ENCODE measurements around the gene KIAA1549.

KIAA1549 gene

DNA sequence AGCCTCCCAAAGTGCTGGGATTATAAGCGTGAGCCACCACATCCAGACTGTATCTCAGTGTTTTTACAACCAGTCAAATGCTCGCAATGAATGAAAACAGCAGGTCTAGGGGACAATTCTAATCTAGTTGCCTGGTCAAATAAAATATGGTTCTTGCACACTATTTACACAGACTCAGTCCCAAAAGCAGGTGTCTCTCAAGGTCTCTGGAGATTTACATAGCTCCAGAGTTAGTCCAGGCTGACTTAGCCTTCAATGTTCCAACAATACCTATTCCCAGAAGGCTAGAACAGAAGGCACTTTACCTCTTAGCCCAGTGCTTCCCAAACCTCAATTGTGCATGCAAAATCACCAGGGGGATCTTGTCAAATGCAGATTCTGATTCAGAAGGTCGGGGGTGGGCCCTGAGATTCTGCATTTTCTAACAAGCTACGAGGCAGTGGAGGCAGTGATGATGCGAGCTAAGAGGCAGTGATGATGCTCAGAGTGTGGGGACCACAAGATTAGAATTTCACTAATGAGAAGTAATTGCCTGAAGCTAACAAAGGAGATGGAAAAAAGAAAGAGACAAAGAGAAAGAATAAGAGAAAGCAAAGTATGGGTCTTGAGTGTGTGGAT, 6.4 kb downstream of the KIAA1549 start:
- DNase-seq, result no peak

DNA sequence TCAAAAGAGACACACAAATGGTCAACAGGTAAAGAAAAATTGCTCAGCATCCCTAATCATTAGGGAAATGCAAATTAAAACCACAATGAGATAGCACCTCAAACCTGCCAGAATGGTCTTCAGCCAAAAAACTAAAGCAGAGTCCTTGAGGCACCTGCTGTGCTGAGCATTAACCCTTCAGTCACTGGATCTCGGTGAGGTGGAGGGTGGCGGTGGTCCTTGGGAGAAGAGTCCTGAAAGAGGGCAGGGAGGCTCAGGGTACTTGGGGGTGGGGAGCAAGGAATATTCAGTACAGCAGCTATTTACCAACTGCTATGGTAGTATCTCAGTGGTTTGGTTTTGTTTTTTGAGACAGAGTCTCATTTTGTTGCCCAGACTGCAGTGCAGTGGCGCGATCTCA, 7.1 kb downstream of the KIAA1549 start:
- no peak for DNase-seq

DNA sequence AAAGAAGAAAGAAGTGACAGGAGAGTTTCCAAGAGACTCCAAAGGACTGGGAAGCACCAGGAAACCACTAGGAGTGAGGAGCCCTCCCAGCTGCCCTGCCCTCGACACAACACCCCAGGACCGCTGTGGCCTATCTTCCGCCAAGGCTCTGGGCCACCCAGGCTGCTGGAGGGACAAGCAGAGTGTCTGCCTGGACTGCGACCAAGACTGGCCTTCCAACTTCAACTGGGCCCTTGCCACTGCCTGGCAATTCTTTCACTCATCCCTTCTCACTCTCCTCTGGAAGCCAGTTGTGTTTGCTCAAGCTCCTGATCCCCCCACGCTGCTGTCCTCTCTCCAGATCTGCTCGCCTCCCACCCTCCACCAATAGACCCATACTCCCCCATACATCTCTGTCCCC, 10.2 kb downstream of the KIAA1549 start:
- no peak for DNase-seq

DNA sequence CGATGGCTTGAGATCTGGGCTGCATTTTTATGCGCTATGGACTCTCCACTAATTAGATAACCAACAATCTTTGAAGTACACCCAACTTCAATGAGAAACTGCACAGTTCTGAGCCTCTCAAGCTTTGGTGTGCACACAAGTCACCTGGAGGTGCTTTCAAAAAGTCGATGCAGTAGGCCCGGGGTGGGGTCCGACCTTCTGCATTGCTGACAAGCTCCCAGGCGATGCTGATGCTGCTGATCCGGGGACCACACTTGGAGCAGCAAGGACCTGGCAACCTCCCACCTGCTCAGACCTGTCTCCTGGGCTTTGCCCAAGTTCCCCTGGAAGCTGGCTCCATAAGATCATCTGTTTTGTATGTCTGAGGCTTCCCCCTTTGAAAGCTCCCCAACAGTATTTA, 10.7 kb downstream of the KIAA1549 start:
- DNase-seq, result no peak

DNA sequence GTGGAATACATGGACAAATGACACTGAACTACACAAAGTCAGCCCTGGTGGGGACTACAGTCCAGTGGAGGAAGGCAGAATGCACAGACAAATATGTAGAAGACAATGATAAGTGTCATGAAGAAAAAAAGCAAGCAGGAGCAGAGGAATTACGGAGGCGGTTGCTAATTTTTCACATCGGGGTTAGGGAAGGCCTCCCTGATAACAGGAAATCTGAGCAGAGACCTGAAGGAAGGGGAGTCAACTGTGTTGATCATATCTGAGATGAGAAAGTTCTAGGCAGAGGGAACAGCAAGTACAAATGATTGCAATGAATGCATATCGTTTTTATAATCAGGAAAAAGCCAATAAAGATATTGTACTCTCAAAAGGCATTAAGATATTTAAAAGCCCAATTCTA, 14.0 kb downstream of the KIAA1549 start:
- DNase-seq, result no peak

DNA sequence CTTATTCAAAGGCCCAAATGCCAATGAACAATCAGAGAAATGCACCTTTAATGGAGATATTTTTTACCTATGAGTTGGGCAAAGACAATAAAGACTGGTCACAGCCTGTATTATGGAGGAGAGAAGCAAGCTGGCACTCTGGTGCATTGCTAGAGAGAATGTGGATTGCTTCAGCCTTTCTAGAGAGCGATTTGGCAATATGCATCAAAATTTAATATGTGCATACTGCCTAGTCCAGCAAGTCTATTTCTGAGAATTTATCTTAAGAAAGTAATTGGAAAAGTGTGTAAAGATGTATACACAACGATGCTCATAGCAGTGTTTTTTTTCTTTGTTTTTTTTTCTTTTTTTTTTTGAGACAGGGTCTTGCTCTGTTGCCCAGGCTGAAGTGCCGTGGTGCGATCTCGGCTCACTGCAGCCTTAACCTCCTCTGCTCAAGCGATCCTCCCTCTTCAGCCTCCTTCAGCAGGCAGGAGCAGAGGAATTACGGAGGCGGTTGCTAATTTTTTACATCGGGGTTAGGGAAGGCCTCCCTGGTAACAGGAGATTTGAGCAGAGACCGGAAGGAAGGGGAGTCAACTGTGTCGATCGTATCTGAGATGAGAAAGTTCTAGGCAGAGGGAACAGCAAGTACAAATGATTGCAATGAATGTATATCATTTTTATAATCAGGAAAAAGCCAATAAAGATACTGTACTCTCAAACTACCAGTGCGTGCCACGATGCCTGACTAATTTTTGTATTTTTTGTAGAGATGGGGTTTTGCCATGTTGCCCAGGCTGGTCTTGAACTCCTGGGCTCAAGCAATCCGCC, 16.4 kb downstream of the KIAA1549 start:
- no peak for DNase-seq

DNA sequence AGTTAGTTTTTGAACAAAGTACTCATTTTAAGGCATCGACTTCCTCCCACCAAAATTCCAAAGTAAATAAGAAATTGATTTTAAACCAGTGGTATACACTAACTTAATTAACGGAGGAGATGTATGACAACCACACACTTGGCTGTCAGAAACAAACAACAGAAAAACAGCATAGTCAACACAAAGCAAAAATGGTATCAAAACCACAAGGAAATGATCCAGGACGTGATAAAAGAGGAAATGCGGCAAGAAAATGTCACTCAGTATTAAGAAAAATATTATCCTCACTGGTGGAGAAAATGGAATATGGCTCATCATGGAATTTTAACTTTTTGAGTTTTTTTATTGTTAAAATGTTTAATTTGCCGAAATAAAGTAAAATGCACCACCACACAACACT, 17.5 kb downstream of the KIAA1549 start:
- DNase-seq, result no peak

DNA sequence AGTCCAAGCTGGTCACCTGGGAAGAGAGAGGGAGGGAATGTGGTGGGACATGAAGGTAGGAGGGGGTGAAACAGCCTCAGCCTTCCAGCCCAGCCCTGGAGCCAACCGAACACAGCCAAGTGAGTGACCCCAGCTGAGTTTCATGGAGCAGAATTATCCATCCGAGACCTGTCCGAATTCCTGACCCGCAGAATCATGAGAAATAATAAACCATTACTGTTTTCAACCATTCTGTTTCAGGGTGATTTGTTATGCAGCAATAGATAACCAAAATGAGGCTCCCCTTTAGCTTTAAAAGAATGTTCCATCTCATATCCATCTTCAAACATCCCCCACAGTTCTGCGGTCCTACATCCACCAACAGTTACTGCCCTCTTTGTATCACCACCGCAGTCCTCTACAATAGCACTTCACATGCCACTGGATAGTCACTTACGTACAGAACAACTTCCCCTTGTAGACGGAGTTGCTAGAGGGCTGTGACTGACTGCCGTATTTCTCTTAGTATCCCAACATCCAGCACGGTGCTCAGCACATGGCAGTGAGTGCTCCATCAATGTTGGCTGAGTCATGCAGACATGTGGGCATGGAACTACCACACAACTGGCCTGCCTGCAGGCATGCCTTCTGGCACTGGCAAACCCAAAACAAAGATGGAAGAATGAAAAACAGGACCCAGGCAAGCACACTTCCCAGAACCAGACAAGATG, 18.5 kb downstream of the KIAA1549 start:
- no peak for DNase-seq

DNA sequence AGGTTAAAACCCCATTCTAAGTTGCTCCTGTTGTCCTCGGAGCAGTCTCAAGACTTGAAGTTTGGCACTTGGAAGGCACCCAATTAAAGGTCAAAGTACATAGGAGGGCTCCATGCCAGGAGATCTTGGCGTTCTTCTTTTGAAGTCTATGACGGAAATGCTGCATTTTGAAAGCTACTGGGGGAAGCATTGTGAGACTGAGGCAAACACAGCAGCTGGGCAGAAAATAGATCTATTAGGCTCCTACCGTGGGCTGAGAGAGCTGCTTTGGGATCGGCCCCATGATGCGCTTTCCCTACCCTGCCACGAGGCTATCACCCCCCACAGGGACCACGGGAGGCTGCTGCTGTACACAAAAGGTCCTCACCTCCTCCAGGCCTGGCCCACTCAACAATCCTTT, 20.0 kb downstream of the KIAA1549 start:
- DNase-seq, result no peak

DNA sequence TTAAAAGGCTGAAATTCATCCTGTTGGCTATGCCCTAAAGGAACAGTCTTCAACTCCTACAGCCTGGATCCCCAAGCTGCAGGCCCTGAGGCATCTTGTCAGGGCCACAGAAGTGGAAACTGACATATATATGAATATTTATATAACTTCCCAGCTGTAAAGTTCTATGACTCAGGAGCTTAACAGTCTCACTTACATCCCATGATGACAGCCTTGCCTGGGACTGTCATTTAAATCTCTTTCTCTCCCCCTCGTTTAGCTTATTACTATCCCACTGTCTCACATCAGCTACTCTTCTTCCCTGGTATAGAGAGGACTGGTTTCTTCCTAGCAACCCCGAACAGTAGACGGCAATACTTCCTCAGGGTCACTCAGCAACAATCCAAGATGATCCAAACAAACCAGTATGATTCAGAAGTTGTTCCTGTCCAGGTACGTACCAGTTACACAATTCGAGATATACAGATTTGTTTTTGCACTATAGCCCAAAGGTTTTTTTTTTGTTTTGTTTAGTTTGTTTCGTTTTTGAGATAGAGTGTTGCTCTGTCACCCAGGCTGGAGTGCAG, 22.7 kb downstream of the KIAA1549 start:
- no peak for DNase-seq

DNA sequence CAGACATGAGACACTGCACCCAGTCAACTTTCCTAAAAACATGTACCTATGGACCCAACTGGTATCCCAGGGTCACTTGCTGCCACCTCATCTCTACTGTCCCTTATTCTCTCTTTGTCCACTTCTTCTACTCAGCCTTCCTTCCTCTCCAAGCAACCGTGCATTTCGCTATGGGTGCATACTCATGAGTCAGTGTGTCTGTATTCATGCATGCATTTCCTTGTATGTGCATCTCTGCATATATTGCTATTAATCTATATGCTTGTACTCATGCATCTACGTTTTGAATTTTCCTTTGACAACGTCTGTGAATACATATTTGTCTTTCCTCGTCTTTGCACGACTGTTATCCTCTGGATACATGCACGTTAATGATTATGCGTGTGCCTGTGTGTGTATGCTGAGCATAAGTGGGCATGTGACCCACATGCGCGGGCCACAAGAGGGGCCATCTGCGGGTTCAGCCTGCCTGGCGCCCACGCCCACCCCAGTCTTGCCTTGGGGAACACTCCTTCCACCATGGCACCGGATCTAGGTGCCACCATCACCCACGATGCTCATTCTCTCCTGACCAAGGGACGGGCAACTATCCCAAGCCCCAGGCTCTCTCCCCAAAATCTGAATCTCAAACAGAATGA, 23.3 kb downstream of the KIAA1549 start:
- DNase-seq, result no peak

DNA sequence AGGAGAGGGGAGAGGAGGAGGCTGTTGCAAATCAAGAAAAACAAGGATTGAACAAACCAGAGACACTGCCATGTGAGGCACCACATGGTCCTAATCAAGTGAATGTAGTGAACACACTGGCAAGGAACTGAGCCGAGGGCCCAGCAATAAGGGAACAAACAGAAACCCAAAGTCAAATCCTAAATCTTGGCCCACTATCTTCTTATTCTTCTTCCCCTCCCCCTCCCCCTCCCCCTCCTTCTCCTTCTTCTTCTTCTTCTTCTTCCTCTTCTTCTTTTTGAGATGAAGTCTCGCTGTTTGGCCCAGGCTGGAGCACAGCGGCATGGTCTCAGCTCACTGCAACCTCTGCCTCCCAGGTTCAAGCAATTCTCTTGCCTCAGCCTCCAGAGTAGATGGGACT, 24.0 kb downstream of the KIAA1549 start:
- no peak for DNase-seq

DNA sequence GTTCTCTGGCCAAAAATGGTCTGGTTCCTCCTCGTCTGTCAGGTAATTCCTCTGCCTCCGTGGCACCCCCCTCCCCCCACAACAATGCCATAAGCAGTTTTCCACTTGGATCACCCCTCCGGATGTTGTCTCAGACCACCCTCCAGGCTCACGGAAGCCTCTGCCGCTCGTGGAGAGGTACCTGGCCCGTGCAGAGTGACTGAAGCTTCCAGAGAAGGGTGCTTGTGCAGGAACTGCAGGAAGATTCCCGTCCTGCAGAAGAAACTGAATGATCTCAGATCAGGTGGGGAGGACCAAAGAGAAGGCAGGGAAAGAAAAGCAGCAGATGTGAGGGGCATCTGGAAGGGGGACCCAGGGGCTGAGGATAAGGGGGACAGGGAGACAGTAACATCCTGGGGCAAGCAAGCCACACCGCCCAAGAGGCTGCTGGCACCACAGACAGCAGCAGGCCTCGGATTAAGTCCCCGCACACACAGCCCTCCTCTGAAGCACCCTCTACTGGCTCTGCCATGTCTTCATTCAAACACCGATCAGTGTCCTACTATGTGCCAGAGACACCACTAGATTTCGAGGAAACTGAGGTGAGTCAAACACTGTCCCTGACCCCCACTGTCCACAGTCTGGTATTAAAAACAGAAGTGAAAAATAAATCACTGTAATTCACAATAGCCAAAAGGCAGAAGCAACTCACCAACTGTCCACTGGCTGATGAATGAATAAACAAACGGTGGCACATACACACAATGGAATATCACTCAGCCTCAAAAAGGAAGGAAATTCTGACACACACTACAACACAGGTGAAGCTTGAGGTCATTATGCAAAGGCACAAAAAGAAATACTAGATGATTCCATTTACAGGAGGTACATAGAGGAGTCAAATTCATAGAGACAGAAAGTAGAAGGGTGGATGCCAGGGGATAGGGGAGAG, 26.4 kb downstream of the KIAA1549 start:
- no peak for DNase-seq

DNA sequence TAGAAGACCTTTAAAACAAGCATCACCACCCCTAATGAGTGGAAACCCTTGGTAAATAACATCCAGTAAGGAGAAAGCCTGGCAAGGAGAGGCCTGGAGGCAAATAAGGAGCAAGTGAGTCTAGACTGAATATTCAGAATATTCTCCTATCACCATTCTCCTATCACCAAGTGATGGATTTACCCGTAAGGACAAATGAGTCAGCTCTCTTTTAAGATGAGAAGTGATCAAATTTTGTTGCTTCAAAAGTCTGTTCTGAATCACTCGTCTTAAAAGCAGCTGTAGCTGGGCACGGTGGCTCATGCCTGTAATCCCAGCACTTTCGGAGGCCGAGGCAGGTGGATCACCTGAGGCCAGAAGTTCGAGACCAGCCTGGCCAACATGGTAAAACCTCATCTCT, 28.4 kb downstream of the KIAA1549 start:
- DNase-seq, result no peak

DNA sequence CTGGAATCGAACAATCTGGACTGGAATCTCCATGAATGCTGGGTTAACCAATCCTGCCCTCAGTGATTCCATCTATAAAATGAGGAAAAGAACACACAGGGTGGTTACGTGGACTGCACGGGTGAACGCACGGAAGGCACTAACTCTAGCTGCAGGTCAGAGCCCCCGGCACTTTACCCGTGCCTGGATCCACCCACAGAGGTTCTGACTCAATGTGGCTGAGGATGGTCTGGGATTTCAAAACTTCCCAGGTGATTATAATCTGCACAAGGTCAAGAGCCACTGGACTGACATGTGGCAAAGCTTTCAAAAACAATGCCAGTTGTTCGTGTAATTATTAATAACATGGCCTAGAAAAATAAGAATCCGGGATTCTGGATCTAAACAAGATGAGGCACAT, 29.2 kb downstream of the KIAA1549 start:
- no peak for DNase-seq

DNA sequence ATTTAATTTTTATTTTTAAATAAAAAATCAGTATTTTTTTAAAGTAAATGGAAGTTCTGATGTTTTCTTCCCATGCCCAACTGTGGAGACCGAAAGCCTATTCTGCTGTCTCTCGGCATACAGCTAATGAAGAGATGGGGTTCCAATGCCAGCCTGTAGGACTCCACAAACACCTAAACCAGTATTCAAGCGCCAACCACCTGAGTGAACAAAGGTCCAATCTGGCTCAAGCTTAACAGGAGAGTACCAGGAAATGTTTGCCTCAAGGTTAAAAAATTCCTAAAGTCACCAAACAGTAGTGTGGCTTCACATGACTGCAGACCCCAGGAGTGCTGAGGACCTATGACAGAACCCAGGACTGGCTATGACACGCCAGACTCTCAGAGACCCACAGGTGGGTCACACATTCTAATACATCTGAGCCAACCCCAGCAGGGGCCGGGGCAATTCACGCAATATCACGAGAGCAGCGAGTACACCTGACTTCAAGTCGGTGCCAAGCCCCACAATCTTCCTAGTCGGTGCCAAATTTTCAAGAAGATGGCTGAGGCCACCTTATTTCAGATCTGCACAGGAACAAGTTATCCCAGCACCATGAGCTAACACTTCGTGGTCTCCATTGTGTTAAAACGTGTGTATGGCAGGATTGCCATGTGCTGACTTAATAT, 31.6 kb downstream of the KIAA1549 start:
- no peak for DNase-seq

DNA sequence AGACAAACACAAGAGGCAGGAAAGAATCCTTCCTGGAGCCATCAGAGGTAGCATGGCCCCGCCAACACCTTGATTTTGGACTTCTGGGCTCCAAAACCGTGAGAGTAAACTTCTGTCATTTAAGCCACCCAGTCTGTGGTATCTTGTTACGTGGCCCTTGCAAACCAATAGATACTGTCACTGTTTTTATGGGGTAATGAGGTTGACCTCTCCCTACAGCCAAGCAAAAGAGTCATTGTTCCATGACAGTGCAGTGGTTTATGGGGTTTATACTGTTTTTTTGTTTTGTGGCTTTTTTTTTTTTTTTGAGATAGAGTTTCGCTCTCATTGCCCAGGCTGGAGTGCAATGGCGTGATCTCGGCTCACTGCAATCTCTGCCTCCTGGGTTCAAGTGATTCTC, 32.8 kb downstream of the KIAA1549 start:
- DNase-seq, result no peak

DNA sequence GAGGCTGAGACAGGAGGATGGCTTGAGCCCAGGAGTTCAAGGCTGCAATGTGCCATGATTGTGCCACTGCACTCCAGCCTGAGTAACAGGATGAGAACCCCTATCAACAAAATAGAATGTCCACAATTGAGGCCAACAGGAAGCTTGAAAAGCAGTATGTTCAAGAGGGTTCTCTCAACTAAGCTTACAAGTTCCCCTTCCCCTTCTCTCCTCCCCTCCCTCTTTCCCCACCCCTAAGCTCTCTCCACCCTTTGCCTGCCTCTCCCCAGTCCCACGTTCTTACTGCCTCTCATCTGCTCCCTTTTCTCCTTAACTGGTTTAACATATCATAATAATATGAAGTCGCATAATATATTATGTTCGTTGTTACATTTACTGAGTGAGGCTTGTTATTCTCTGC, 35.4 kb downstream of the KIAA1549 start:
- no peak for DNase-seq

DNA sequence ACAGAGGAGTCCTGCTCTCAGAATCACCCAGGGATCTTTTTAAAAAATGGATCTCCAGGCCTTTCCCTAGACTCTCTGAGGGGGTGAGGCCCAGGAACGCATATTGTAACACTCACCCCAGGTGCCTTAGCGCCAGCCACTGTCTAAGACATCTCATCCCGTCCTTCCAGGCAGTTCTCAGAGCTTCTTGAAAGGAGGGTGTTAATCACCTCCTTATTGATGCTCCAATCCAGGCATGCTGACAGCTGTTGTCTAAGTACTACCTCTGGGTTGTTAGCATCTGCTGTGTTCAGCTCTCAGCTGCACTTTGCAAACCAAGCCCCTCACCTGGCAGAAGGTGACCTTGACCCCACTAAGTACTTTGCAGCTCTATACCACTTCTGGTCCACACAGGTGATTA, 36.0 kb downstream of the KIAA1549 start:
- DNase-seq, result no peak

DNA sequence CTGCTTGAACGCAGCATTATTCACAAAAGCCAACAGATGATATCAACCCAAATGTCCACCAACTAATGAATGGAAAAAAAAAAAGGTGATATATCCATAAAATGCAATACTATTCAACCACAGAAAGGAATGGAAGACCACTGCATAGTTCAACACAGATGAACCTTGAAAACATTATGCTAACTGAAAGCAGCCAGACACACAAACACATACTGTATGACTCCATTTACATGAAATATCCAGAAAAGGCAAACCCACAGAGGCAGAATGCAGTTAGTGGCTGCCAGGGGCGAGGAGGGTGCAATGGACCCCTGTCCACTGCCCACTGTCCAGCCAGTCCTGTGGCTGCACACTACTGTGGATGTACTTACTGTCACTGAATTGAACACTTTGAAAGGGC, 36.6 kb downstream of the KIAA1549 start:
- DNase-seq, result no peak

DNA sequence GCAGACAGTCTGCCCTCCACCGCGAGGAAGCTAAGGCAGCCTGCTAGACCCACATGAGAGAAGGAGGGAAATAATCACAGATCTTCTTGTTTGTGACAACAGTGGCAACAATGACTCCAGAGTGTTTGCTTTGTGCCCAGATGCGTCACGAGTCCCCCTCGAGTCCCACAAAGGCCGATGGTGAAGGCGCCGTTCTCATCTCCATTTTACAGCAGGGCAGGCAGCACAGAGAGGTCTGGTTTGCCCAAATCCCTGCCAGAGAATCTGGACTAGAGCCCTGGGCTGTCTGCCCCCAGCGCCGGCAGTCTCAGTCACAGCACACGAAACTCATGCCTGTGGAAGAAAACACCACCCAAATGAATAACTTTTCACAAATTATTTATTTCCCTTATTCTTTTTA, 38.1 kb downstream of the KIAA1549 start:
- DNase-seq, result no peak

DNA sequence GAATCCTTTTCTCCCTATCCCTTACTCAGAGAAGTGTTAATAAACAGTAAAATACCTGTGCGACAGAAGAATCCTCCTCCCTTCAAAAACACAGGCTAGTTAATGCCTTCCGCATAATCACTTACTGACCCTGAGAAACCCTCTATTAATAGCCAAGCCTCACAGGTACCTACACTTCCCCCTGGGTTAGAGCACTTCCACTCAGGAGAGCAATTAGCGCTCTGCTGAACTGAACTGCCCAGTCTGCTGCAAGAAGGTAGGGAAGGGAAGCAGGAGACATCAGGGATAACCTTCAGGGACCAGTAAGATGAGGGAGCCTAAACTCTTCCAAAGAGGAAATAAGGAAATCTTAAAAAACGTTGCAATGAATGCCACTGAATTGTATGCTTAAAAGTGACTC, 39.6 kb downstream of the KIAA1549 start:
- DNase-seq, result no peak

Data from stimulated activated CD4-positive, alpha-beta T cell treated with anti-CD3 and anti-CD28 coated beads, Interleukin-1b, Interleukin-23, amount 100 ng/mL, for 48 hours (primary cell).